Occipital lobe (tissue), 2 donors: ENCODE data around the gene BMAL1. TPM values are rescaled to one million over a fixed set of nuclear protein-coding genes. Genes with fewer than 3 reads are reported as not detected.
"Not testable (repeated sequence)": the region's sequence is repeated elsewhere in the genome, so short reads cannot be mapped to it uniquely, and the experiment has no call there.

Experiments
- DNase-seq: peaks from one replicate; lab custom pipeline; 2025; lab: John Stamatoyannopoulos, UW
- total RNA-seq: library from RNA; depleted of rRNA; stranded (reverse); fragments of >200 nt; gene quantifications from one replicate; pipeline ENCODE4 v1.2.3, GENCODE V29; 2014

Gene BMAL1
- total RNA-seq, 1 donor from 2014 or later = 35.9 TPM

DNA sequence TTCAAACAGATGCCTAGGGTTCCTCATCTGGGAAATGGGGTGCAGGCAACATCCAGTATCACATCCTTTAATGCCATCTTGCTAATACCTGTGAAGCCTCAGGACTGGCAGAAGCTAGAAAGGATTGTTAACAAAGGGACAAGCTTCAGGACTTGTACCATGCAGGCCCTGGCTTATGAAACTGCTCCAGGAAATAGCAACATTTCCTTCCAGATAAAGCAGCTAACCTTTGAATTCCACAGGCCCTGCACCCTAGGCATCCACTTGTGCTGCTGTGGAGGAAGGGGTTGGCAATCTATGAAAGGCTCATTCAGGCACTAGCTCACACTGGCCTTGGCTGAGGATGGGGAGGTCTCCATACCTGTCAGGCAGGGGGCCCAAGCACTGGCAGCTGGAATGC is 98.2 kb downstream of the BMAL1 start:
- DNase-seq = no peak

DNA sequence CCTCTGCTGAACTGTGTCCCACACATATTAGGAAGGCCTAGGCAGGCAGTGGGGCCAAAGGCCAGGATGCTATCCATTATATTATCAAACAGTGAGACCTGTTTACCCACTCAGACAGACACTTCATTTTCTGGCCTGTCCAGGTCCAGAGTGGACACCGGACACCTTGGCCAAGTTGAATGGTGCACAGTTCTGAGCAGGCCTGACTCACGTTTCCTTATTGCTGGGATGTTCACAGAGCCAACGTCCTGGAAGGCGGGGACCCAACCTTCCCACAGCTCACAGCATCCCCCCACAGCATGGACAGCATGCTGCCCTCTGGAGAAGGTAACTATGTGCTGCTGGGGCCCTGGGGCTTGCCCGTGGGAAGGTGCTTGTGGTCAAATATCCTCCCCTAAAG is 98.8 kb downstream of the BMAL1 start:
- DNase-seq = no peak

DNA sequence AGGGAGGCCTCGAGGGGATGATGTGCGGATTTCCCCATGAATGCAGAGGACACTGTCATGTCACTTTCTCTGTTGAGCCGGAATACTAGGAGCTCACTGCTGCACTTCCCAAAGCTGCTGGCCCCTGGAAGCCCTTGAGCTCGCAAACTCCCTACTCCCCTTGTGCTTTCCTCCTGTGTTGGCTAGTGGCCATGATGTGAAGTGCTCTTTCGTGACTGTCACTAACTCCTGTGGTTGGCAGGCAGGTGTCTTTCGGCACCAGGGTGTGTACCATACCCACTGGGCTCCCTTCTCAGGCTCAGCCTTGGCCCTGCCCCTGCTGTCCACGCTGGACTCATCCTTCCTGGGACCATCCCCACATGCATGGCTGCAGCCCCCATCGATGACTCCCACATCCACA is 99.2 kb downstream of the BMAL1 start:
- DNase-seq = no peak

DNA sequence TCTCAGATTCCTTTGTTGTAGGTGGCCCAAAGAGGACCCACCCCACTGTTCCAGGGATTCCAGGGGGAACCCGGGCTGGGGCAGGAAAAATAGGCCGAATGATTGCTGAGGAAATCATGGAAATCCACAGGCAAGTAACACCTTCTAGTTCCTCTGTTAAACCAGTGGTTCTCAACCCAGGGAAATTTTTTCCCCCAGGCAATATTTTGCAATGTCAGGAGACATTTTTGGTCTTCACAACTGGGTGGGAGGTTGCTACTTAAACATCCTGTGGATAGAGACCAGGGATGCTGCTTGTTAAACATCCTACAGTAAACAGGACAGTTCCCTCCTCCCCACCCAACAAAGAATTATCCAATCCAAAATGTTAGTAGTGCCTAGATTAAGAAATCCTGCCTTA is 100.7 kb downstream of the BMAL1 start:
- DNase-seq = no peak

DNA sequence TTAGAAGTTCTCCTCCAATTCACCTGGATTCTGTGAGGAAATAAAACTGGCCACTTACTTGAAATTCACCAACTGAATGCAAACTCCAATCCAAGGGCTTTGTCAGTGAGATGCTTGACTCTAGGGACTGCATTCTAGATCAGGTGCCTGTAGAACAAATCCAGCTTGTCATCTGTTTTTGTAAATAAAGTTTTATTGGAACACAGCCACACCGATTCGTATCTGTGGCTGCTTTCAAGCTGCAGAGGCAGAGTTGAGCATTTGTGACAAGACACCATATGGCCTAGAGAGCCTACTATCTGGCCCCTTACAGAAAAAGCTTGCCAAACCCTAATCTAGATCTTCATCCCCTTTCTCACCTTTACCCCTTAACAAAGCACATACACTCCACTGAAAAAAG is 103.1 kb downstream of the BMAL1 start:
- DNase-seq = no peak

DNA sequence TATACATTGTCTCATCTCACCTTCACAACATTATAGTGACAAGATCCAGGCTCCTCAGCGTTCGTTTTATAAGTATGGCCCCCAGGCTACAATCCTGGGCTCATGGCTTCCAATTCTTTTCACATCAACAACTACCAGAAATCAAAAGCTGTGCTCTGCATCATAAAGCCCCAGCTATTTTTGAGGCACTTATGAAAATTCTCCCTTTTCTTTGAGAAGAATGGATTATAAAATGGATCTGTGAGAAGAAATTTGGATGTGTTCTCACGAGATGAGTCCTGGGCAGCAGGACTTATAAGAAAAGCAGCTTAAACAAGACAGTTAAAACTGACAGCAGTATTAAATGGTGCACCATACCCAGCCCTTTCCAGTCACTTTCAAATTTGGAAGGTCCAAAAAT is 105.2 kb downstream of the BMAL1 start:
- no peak for DNase-seq

DNA sequence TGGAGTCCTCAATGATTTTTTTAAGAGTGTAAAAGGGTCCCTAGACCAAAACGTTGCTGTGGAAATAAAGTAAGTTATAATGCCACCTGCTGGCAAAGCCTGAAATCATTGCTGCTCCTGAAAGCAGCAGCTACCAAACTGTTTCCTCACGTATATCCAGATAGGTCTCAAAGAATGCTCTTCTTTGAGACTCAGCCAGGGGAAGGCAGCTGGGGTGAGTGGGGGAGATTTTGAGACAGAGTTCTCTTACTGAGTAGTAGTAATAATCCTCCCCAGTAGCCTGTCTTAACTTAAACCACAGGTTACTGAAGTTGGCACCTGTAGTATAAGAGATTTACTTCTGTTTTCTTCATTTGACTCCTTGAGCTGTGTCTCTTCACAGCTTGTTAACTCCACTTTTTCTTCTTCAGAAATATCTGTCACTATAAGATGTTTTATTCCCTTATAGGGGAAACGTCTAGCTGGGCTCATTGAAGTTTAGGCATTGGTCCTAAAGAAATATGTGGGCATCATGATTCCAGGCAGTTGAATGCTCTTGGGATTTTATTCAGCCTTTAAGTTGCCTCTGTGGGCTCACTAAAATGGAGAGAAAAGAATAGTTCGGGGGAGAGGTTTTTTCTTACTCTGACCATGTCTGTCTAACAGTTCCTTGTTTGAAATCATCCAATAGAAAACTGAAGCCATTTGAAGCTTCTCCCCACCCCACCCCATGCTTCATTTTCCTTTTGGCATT is 107.5 kb downstream of the BMAL1 start:
- no peak for DNase-seq

DNA sequence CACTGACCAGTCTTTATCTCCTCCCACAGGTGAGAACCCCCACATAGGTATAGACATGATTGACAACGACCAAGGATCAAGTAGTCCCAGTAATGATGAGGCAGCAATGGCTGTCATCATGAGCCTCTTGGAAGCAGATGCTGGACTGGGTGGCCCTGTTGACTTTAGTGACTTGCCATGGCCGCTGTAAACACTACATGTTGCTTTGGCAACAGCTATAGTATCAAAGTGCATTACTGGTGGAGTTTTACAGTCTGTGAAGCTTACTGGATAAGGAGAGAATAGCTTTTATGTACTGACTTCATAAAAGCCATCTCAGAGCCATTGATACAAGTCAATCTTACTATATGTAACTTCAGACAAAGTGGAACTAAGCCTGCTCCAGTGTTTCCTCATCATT is 109.0 kb downstream of the BMAL1 start:
- no peak for DNase-seq

DNA sequence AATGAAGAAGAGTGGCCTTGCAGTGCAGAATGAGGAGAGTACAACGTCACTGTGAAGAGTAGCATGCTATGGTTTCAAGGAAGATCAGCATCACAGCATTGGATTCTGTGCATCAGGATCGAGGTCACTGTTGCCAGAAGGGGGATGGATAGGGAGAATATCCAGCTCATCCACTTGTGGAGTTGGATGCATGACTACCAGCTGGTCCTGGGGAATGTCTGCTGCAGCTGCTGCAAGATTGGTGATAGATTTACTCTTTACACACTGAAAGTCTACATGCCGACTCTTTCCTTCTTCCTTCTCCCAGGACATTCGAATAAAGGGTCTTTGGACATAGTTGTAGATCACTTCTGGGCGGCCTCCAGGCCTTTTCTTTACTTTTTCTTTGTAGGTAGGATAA is 111.2 kb downstream of the BMAL1 start:
- no peak for DNase-seq

DNA sequence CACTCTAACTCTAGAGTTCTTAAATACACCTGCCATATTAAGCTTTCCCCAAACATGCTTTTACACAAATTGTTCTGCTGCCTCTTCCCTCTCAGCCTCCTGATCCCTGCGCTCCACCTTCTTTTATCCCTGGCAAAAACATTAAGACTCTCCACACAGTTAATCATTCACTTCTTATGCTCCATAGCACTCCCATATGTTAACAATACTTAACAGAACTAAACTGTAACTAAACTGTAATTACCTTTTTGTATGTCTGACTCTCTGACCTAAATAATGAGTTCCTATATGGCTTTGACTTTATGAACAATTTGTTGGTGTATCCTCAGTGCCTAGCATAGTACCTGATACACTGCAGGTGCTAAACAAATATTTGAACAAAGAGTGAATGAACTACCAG is 113.6 kb downstream of the BMAL1 start:
- no peak for DNase-seq

DNA sequence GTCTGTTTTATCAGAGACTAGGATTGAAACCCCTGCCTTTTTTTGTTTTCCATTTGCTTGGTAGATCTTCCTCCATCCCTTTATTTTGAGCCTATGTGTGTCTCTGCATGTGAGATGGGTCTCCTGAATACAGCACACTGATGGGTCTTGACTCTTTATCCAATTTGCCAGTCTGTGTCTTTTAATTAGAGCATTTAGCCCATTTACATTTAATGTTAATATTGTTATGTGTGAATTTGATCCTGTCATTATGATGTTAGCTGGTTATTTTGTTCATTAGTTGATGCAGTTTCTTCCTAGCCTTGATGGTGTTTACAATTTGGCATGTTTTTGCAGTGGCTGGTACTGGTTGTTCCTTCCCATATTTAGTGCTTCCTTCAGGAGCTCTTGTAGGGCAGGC is 120.7 kb downstream of the BMAL1 start:
- DNase-seq = not testable (repeated sequence)

DNA sequence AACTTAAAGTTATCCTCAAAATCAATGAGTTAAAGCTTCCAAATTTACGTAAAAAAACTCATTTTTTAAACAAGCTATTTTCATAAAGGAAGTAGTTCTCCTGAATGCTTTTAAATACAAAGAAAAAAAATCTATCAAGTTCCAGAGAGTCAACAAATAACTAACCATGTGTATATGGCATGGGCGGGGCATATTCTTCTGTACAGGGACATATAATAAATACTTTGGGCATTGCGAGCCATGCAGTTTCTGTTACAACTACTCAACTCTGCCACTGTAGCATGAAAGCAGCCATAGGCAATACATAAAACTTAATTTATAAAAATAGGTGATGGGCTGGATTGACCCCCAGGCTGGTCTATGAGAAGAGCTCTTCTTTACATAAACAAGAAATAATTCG is 127.6 kb downstream of the BMAL1 start:
- DNase-seq = no peak

DNA sequence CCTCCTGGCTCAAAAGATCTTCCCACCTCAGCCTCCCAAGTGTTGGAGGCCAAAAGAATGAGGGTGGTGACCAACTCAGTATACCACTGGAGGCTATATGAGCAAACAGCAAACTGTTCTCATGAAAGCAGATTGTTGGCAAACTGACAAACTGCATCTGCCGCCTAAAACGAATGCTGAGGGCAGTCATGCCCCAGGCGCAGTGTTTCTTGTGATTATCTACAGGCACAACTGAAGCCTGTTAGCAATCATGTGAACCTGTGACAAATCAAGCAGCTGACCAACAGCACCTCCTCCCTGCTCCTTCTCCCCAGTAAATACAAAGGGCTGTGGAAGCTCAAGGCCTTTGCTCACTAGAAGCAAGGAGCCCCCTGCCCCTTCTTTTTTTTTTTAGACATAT is 137.6 kb downstream of the BMAL1 start:
- no peak for DNase-seq

DNA sequence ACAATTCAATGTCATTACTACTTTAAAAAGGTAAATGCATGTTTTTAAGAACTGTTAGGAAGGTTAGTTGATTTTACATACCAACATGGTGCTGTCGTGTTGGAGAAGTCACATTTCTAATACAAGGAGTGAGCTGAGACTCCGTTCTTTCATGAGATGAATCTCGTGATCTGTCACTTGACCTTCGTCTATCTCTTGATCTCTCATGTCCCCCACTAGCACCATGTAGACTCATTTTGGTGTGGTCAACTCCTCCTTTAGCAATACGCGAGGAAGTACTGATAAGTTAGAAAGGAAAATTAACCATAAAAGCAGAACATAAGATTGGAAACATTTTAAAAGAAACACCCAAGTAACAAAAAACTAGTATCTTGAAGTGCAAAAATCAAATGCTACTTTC is 144.0 kb downstream of the BMAL1 start:
- no peak for DNase-seq

DNA sequence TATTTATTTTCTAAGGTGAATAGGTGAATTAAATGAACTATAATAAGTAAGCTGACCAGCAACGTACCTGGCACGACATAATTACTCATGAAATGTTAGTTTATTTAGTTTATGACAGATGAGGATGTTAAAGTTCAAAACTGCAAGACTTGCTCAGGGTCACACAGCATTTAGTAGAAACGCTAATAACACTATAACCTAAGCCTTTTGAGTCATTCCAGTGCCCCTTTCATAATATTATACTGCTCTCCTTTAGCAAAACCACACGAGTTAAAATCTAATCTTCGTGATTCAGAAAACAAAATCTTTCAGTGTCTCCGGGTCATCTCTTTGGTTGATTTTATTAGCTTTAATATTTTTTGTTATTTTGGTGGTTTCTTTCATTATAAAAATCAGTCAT is 145.8 kb downstream of the BMAL1 start:
- DNase-seq = no peak

DNA sequence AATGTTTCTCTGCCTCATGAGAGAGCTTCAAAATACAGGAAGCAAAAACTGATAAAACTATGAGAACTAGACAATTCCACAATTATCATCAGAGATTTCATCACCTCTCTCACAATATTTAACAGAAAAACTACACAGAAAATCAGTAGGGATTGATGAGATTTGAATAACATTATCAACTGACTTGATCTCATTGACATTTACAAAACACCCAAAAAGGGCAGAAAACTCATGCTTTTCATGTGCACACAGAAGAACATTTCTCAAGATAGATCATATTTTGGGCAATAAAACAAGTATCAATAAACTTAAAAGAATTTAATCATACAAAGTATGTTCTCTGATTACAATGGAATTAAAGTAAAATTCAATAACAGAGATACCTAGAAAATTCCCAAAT is 149.8 kb downstream of the BMAL1 start:
- no peak for DNase-seq

DNA sequence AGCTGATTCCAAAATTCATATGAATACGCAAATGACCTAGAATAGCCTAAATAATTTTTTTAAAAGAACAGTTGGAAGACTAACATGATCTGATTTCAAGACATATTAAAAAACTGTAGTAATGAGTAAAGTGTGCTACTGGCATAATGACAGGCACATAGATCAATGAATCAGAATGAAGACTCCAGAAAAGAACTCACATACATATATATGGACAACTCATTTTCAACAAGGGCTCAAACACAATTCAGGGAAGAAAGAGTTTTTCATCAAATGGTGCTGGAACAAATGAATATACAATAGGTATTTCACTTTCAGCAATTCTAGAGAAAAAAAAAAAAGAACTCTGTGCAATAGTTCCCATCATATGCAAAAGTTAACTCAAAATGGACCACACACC is 151.7 kb downstream of the BMAL1 start:
- no peak for DNase-seq

DNA sequence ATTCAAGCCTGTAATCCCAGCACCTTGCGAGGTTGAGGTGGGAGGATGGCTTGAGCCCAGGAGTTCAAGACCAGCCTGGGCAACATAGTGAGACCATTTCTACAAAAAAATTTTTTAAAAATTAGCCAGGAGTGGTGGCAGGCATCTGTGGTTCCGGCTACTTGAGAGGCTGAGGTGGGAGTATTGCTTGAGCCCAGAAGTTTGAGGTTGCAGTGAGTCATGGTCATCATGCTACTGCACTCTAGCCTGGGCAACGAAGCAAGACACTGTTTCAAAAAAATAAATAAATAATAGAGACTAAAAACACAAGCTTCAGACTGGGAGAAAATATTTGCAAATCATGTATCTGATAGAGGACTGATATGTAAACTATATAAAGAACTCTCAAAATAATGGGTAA is 152.2 kb downstream of the BMAL1 start:
- DNase-seq = no peak

DNA sequence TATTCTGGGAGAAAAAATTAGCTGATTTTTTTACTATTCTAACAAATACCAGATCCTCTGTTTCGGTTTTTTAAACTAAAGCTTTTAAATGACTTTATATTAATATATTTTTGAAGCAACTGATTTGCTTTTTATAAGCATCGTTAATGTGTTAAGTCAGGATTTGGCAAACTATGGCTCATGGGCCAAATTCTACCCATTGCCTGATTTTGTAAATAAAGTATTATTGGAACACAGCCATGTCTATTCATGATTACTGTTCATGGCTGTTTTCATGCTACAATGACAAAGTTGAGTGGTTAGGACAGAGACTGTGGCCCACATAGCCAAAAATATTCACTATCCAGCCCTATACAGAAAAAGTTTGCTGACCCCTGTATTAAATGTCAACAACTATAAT is 155.8 kb downstream of the BMAL1 start:
- DNase-seq = no peak

DNA sequence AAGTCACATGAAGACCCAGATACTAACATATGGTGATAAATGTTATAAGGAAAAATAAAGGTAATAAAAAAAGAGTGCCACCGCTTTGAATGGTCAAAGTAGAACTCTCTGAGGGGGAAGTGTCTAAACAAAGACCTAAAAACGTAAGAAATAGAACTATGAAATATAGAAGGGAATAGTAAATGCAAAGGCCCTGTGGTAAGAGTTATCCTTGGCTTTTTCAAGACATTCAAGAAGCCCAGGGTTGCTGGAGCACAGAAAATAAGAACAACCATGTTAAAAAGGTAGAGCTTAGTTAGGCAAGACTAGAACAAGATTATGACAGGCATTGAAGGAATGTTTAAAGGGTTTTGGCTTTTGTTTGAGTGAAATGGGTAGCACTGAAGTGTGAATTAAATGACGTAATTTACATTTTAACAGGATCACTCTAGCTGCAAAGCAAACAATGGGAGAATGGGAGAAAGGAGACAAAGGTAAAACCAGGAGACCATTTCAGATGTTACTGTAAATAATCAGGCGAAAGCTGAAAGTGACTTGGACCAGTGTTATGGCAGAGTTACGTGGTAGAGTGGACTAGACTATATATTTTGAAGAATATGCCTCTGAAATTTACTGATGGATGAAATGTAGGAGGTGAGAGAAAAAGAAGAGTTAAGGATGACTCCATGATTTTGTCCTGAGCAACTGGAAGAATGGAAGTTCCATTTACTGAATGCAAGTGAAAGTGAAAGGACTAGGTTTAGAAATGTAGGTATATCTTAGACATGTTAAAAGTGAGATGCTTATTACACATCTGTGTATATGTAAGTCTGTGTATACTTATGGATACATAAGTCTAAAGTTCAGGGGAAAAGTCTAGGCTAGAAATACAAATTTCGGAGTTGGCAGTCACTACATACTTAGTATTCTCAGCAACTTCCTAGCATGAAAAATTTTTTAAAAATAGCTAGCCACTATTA is 156.9 kb downstream of the BMAL1 start:
- no peak for DNase-seq

DNA sequence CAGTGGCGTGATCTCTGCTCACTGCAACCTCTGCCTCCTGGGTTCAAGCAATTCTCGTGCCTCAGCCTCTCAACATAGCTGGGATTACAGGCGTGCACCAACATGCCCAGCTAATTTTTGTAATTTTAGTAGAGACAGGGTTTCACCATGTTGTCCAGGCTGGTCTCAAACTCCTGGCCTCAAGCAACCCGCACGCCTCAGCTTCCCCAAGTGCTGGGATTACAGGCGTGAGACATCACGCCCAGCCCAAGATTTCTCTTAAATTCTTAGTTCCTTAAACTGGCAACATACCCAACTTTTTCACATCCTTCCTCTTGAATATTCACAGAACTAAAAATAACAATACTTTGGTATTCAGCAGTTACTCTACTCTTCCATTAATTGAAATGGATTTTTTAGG is 159.2 kb downstream of the BMAL1 start:
- DNase-seq = not testable (repeated sequence)
